GM12878 (cell line): ENCODE data around the gene KRTAP12-1. TPM values are rescaled to one million over a fixed set of nuclear protein-coding genes. Genes with fewer than 3 reads are reported as not detected.

Experiments used
- ATAC-seq: fragments of 200-7000 bp; cut with Tn5 transposase; 3 replicates; pipeline ENCODE4 v1.9.1; 2020; ENCODE audit warnings: mild to moderate bottlenecking, moderate library complexity
- BruUV-seq: library from RNA; stranded (reverse); fragments of 400-500 nt; replicated peaks from 2 replicates; lab custom pipeline; 2021; lab: Mats Ljungman, UMichigan
- CTCF ChIA-PET: fragments of 300-600 bp; sonication (Branson Sonifier 250); formaldehyde crosslinking; extraction: SDS; loops from one replicate; lab custom pipeline; 2021; ENCODE audit warnings: inconsistent platforms; lab: Yijun Ruan, JAX
- POLR2A ChIA-PET: fragments of 350-600 bp; formaldehyde crosslinking; extraction: SDS; loops from one replicate; lab custom pipeline; 2021; ENCODE audit warnings: inconsistent platforms; lab: Charles Lee
- RAD21 ChIA-PET: fragments of 300-600 bp; sonication (Branson Sonifier 250); formaldehyde crosslinking; loops from one replicate; lab custom pipeline; 2023; ENCODE audit warnings: antibody characterized with exemption; ENCODE audit not compliant: unreplicated experiment; lab: Charles Lee
- SMC1A ChIA-PET: fragments of 300-600 bp; sonication (Branson Sonifier 250); formaldehyde crosslinking; loops from one replicate; lab custom pipeline; 2023; ENCODE audit not compliant: unreplicated experiment, uncharacterized antibody; lab: Charles Lee
- DNase-seq: peaks from one replicate; pipeline ENCODE4 v3.0.0-alpha.2; 2011; ENCODE audit warnings: low read depth, low spot score
- FAIRE-seq: peaks from 3 replicates; lab custom pipeline; 2011; peaks lifted over from hg19 to GRCh38; lab: Jason Lieb, UNC
- H2AFZ ChIP-seq: 2 replicates; pipeline ENCODE4 v1.6.0; 2011; ENCODE audit warnings: low read depth, low read length, control low read depth; ENCODE audit not compliant: control insufficient read depth
- H3K27ac ChIP-seq: 2 replicates; pipeline ENCODE4 v1.5.1; 2011; ENCODE audit warnings: control low read depth; ENCODE audit not compliant: control insufficient read depth, insufficient read depth
- H3K27me3 ChIP-seq, 2 experiments: replicated peaks in 1 of 2; 2 replicates each; pipeline versions ENCODE4 v1.6.0 to v1.6.1; 2011; ENCODE audit warnings: low read length in 1 of 2; ENCODE audit not compliant: control insufficient read depth in 2 of 2, insufficient read depth in 2 of 2
- H3K36me3 ChIP-seq, 2 experiments: 2 replicates each; pipeline ENCODE4 v1.5.1; 2011; ENCODE audit warnings: low read length in 1 of 2; ENCODE audit not compliant: control insufficient read depth in 2 of 2, insufficient read depth in 2 of 2
- H3K4me1 ChIP-seq: 2 replicates; pipeline ENCODE4 v1.6.1; 2011; ENCODE audit warnings: mild to moderate bottlenecking, low read length, moderate library complexity, mixed read lengths; ENCODE audit not compliant: control insufficient read depth, insufficient read depth
- H3K4me2 ChIP-seq: 2 replicates; pipeline ENCODE4 v1.6.0; 2011; ENCODE audit warnings: control low read depth; ENCODE audit not compliant: control insufficient read depth, insufficient read depth
- H3K4me3 ChIP-seq: fragments of 200-600 bp; sonication (generic); 2 replicates; pipeline ENCODE4 v1.5.1; 2016
- H3K79me2 ChIP-seq: 2 replicates; pipeline ENCODE4 v1.6.0; 2011; ENCODE audit warnings: low read length; ENCODE audit not compliant: control insufficient read depth, insufficient read depth
- H3K9ac ChIP-seq: 2 replicates; pipeline ENCODE4 v1.8.0; 2011; ENCODE audit warnings: low read length, control low read depth, mixed read lengths; ENCODE audit not compliant: control insufficient read depth, insufficient read depth
- H3K9me3 ChIP-seq: replicated peaks from 3 replicates; pipeline ENCODE4 v1.5.1; 2011; ENCODE audit warnings: mild to moderate bottlenecking, low read length; ENCODE audit not compliant: control insufficient read depth, insufficient read depth
- H4K20me1 ChIP-seq: 2 replicates; pipeline ENCODE4 v1.6.0; 2011; ENCODE audit not compliant: control insufficient read depth, insufficient read depth
- CREM ChIP-seq: IDR thresholded peaks from 2 replicates; pipeline ENCODE4 v1.6.1; 2014; ENCODE audit warnings: antibody characterized with exemption, low read depth
- HDAC2 ChIP-seq: fragments of 200-600 bp; sonication (generic); IDR thresholded peaks from 2 replicates; pipeline ENCODE4 v1.6.1; 2017
- RBBP5 ChIP-seq: fragments of 200-600 bp; sonication (generic); conservative IDR thresholded peaks from 2 replicates; pipeline ENCODE4 v1.6.1; 2016
- SREBF2 ChIP-seq: IDR thresholded peaks from 2 replicates; pipeline ENCODE4 v1.6.1; 2012; ENCODE audit warnings: mild to moderate bottlenecking, low read length
- TAF1 ChIP-seq: IDR thresholded peaks from 2 replicates; pipeline ENCODE4 v1.6.1; 2011; ENCODE audit warnings: mild to moderate bottlenecking, low read depth, low read length, borderline replicate concordance
- ZSCAN29 ChIP-seq: fragments of 450-650 bp; IDR thresholded peaks from 2 replicates; pipeline ENCODE4 v1.6.1; 2017; ENCODE audit warnings: mild to moderate bottlenecking, moderate library complexity
- WGBS: methylation state at CpG from one replicate; pipeline ENCODE4 v1.1.6; 2016; ENCODE audit warnings: low lambda C conversion rate; ENCODE audit not compliant: insufficient replicate concordance, insufficient coverage; ENCODE audit errors: missing lambda C conversion rate; 5-methylcytosine and 5-hydroxymethylcytosine counted together
- in situ Hi-C: fragments of 300-500 bp; cut with MboI; formaldehyde crosslinking; loops from 9 replicates; pipeline ENCODE4 v1.14.3; 2018; ENCODE audit warnings: mixed read lengths
- intact Hi-C: fragments of 100-400 bp; cut with micrococcal nuclease; formaldehyde crosslinking; loops from one replicate; pipeline ENCODE4 v1.14.2; 2022; ENCODE audit not compliant: unreplicated experiment
- polyA plus RNA-seq, 11 experiments: library from polyadenylated mRNA; depleted of rRNA in 4 of 11; unstranded in 6 of 11; stranded (reverse) in 5 of 11; fragments of >200 nt; fragmentation: Nextera tagmentation in 4 of 11; fragmentation: Illumina TruSeq in 1 of 11; extraction: Ambion mirVana in 4 of 11; extraction: Trizol in 1 of 11; gene quantifications; 1 replicate in 1 of 11; 2 replicates in 10 of 11; pipeline versions ENCODE4 v1.2.1 to v1.2.3, GENCODE V29; 2011 to 2016; ENCODE audit warnings: inconsistent platforms in 2 of 11, missing spikeins in 2 of 11, low read depth in 1 of 11
- total RNA-seq, 4 experiments: library from RNA; depleted of rRNA in 3 of 4; stranded (reverse); fragments of >200 nt in 3 of 4; fragmentation: Illumina TruSeq in 1 of 4; extraction: Trizol in 1 of 4; gene quantifications; 2 replicates each; pipeline versions ENCODE4 v1.2.1 to v1.2.3, GENCODE V29; 2013 to 2021
- TF ChIP-seq, protein P1 (sequence below): fragments of 450-650 bp; IDR thresholded peaks from 2 replicates; pipeline ENCODE4 v1.6.1; 2017; ENCODE audit warnings: mild to moderate bottlenecking
- TF ChIP-seq, protein P2 (sequence below): fragments of 450-650 bp; IDR thresholded peaks from 2 replicates; pipeline ENCODE4 v1.6.1; 2018; ENCODE audit warnings: mild to moderate bottlenecking, low read depth, moderate library complexity; ENCODE audit not compliant: partially characterized antibody
- TF ChIP-seq, protein P3 (sequence below): fragments of 450-650 bp; conservative IDR thresholded peaks from 2 replicates; pipeline ENCODE4 v1.6.1; 2017; ENCODE audit warnings: mild to moderate bottlenecking, moderate library complexity

The KRTAP12-1 gene
- total and polyA plus RNA-seq, 10 of the 15 experiments (the other 5 are each of a cell fraction or from before 2014, with no cell fraction given) = not detected

DNA sequence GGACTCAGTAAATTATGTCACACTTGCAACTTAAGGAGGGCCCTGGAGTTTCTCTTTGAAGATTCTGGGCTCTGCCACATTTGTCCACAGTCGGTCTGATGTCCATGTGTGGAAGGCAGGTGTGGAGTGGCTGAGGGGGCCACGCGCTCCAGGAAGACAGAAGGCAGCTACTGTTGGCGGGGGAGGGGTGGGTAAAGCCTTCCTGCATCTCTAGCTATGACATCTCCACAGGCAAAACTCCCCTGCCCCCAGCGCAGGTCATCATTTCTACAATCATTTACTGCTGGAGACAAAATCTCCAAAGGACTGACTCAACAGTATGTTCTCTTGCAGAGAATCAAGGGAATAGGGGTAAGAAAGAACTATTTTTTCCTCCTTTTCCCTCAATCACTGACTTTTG, 40.8 kb upstream of the KRTAP12-1 start:
- DNase-seq = no peak
- no peak overlapping the region for H3K27ac ChIP-seq
- no peak for FAIRE-seq
- no peaks in the 10 kb centered on the region for H3K79me2 ChIP-seq
- ChIA-PET SMC1A (no interaction called here), RAD21 (no interaction called here), POLR2A (no interaction called here), CTCF (interaction anchor here (0.9 to 1.3 kb wide), 2 partner anchors 20 to 47 kb away, joined by 3 to 6 read pairs; no protein-coding TSS in a partner anchor)
- no peak for ATAC-seq
- H3K4me1 ChIP-seq = no peaks in the 10 kb centered on the region
- WGBS = 56% methylated on average over 5 of the region's 5 CpGs
- no peak for TF ChIP-seq CREM
- TF ChIP-seq RBBP5 = no peak
- no peak for TF ChIP-seq ZSCAN29
- TF ChIP-seq, protein P1, sequence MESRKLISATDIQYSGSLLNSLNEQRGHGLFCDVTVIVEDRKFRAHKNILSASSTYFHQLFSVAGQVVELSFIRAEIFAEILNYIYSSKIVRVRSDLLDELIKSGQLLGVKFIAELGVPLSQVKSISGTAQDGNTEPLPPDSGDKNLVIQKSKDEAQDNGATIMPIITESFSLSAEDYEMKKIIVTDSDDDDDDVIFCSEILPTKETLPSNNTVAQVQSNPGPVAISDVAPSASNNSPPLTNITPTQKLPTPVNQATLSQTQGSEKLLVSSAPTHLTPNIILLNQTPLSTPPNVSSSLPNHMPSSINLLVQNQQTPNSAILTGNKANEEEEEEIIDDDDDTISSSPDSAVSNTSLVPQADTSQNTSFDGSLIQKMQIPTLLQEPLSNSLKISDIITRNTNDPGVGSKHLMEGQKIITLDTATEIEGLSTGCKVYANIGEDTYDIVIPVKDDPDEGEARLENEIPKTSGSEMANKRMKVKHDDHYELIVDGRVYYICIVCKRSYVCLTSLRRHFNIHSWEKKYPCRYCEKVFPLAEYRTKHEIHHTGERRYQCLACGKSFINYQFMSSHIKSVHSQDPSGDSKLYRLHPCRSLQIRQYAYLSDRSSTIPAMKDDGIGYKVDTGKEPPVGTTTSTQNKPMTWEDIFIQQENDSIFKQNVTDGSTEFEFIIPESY = no peak
- TF ChIP-seq, protein P2, sequence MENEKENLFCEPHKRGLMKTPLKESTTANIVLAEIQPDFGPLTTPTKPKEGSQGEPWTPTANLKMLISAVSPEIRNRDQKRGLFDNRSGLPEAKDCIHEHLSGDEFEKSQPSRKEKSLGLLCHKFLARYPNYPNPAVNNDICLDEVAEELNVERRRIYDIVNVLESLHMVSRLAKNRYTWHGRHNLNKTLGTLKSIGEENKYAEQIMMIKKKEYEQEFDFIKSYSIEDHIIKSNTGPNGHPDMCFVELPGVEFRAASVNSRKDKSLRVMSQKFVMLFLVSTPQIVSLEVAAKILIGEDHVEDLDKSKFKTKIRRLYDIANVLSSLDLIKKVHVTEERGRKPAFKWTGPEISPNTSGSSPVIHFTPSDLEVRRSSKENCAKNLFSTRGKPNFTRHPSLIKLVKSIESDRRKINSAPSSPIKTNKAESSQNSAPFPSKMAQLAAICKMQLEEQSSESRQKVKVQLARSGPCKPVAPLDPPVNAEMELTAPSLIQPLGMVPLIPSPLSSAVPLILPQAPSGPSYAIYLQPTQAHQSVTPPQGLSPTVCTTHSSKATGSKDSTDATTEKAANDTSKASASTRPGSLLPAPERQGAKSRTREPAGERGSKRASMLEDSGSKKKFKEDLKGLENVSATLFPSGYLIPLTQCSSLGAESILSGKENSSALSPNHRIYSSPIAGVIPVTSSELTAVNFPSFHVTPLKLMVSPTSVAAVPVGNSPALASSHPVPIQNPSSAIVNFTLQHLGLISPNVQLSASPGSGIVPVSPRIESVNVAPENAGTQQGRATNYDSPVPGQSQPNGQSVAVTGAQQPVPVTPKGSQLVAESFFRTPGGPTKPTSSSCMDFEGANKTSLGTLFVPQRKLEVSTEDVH = no peak
- no peak for TF ChIP-seq TAF1
- TF ChIP-seq SREBF2 = no peak
- TF ChIP-seq HDAC2 = no peak
- TF ChIP-seq, protein P3, sequence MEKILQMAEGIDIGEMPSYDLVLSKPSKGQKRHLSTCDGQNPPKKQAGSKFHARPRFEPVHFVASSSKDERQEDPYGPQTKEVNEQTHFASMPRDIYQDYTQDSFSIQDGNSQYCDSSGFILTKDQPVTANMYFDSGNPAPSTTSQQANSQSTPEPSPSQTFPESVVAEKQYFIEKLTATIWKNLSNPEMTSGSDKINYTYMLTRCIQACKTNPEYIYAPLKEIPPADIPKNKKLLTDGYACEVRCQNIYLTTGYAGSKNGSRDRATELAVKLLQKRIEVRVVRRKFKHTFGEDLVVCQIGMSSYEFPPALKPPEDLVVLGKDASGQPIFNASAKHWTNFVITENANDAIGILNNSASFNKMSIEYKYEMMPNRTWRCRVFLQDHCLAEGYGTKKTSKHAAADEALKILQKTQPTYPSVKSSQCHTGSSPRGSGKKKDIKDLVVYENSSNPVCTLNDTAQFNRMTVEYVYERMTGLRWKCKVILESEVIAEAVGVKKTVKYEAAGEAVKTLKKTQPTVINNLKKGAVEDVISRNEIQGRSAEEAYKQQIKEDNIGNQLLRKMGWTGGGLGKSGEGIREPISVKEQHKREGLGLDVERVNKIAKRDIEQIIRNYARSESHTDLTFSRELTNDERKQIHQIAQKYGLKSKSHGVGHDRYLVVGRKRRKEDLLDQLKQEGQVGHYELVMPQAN = no peak
- peaks cover 2 to 6% of the 10 kb centered on the region in 2 experiments; a peak in 2 of 4 replicates for H3K27me3 ChIP-seq
- no peak overlapping the region for H3K4me2 ChIP-seq
- BruUV-seq = no TSS peak
- H3K9me3 ChIP-seq = no peaks in the 10 kb centered on the region
- H3K9ac ChIP-seq = no peak overlapping the region
- intact Hi-C loops = no loop called here
- no peak overlapping the region for H3K4me3 ChIP-seq
- no peaks in the 10 kb centered on the region for H3K36me3 ChIP-seq
- no peaks in the 10 kb centered on the region for H4K20me1 ChIP-seq
- no peak overlapping the region for H2AFZ ChIP-seq
- in situ Hi-C loops = no loop called here
